Transverse colon (tissue), 3 donors: Measurements from ENCODE around the gene DLG2.

ENCODE experiments used
- POLR2A ChIP-seq: fragments of 450-650 bp; IDR thresholded peaks from one replicate; pipeline ENCODE4 v1.6.1; 2016; ENCODE audit warnings: antibody characterized with exemption, mild to moderate bottlenecking, moderate library complexity
- POLR2AphosphoS5 ChIP-seq, 3 donors: sonication (generic); formaldehyde crosslinking; IDR thresholded peaks; one replicate each; pipeline ENCODE4 v1.6.1; 2016; ENCODE audit warnings: antibody characterized with exemption in 3 of 3

DNA sequence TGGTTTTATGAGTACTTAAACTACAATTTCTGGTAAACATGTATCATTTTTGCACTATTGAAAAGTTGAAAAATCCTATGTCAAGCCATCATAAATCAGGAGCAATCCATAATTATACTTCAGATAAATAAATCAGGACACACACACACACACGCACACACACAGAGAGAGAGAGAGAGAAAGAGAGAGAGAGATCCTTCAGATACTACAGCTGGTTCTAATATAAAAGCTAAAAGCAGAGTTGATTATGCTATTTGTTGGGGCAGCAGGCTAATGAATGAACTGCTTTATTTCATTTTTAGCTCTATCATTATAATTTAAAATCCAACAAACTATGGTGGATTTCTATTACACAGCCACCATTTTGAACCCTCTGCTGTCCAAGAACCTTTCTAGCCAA lies 2018.6 kb downstream of the DLG2 start:
- TF ChIP-seq POLR2A (no peak), POLR2AphosphoS5 (IDR thresholded peaks at IDR 0.05) (no peak)
